Testis (tissue), 2 donors: ENCODE measurements around the gene NFIB.

Experiments
- CTCF ChIP-seq, 3 experiments: fragments of 450-650 bp in 2 of 3; fragments of 200-600 bp in 1 of 3; sonication (generic) in 1 of 3; IDR thresholded peaks; one replicate each; pipeline ENCODE4 v1.5.1; 2016 to 2019; ENCODE audit warnings: antibody characterized with exemption in 3 of 3, mild to moderate bottlenecking in 2 of 3, moderate library complexity in 1 of 3
- POLR2A ChIP-seq: fragments of 450-650 bp; IDR thresholded peaks from one replicate; pipeline ENCODE4 v1.6.1; 2017; ENCODE audit warnings: antibody characterized with exemption, mild to moderate bottlenecking, moderate library complexity

GRCh38 chr9:14351221-14351836, 37.4 kb upstream of the NFIB start:
- TF ChIP-seq POLR2A (no peak), CTCF (IDR thresholded peaks at IDR 0.05) (no peak)
